Body of pancreas (tissue), 4 donors: ENCODE results near the gene NUBP1.

Experiments used
- POLR2A ChIP-seq, 3 donors: fragments of 450-650 bp; IDR thresholded peaks; one replicate each; pipeline ENCODE4 v1.6.1; 2016; ENCODE audit warnings: antibody characterized with exemption in 3 of 3, mild to moderate bottlenecking in 2 of 3
- TF ChIP-seq, protein P1 (sequence below), 7 experiments: fragments of 450-650 bp in 4 of 7; fragments of 200-600 bp in 3 of 7; sonication (generic) in 3 of 7; IDR thresholded peaks; one replicate each; pipeline ENCODE4 v1.5.1; 2016 to 2019; ENCODE audit warnings: antibody characterized with exemption in 7 of 7

DNA sequence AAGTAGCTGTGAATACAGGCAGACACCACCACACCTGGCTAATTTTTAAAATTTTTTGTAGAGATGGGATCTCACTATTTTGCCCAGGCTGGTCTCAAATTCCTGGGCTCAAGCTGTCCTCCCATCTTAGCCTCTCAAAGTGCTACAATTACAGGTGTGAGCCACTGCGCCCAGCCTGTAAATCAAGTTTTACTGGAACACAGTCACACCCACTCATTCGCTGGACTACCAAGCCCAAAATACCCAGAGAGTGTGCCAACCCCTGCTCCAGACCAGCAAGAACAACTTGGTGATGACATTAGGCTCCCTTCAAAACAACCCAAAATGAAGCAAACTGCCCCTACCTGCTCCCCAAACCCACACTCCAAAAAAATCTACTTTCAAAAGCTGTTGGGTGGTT is 39.0 kb downstream of the NUBP1 start:
- TF ChIP-seq, protein P1, sequence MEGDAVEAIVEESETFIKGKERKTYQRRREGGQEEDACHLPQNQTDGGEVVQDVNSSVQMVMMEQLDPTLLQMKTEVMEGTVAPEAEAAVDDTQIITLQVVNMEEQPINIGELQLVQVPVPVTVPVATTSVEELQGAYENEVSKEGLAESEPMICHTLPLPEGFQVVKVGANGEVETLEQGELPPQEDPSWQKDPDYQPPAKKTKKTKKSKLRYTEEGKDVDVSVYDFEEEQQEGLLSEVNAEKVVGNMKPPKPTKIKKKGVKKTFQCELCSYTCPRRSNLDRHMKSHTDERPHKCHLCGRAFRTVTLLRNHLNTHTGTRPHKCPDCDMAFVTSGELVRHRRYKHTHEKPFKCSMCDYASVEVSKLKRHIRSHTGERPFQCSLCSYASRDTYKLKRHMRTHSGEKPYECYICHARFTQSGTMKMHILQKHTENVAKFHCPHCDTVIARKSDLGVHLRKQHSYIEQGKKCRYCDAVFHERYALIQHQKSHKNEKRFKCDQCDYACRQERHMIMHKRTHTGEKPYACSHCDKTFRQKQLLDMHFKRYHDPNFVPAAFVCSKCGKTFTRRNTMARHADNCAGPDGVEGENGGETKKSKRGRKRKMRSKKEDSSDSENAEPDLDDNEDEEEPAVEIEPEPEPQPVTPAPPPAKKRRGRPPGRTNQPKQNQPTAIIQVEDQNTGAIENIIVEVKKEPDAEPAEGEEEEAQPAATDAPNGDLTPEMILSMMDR (IDR thresholded peaks at IDR 0.05): no peak
- no peak for TF ChIP-seq POLR2A (IDR thresholded peaks at IDR 0.05)
